Fibroblast of mammary gland (primary cell): Measurements from ENCODE around the gene CPNE6.

ENCODE experiments used
- DNase-seq: peaks from one replicate; pipeline ENCODE4 v3.0.0-alpha.2; 2010; ENCODE audit warnings: low read depth
- H3K4me3 ChIP-seq: 2 replicates; pipeline ENCODE4 v1.5.1; 2011; ENCODE audit warnings: low read depth, mild to moderate bottlenecking, low read length, moderate library complexity; ENCODE audit not compliant: control insufficient read depth
- TF ChIP-seq, protein P1 (sequence below): conservative IDR thresholded peaks from 2 replicates; pipeline ENCODE4 v1.5.1; 2011; ENCODE audit warnings: low read depth, low read length, inconsistent platforms; ENCODE audit not compliant: control insufficient read depth, insufficient read depth

The CPNE6 gene

DNA sequence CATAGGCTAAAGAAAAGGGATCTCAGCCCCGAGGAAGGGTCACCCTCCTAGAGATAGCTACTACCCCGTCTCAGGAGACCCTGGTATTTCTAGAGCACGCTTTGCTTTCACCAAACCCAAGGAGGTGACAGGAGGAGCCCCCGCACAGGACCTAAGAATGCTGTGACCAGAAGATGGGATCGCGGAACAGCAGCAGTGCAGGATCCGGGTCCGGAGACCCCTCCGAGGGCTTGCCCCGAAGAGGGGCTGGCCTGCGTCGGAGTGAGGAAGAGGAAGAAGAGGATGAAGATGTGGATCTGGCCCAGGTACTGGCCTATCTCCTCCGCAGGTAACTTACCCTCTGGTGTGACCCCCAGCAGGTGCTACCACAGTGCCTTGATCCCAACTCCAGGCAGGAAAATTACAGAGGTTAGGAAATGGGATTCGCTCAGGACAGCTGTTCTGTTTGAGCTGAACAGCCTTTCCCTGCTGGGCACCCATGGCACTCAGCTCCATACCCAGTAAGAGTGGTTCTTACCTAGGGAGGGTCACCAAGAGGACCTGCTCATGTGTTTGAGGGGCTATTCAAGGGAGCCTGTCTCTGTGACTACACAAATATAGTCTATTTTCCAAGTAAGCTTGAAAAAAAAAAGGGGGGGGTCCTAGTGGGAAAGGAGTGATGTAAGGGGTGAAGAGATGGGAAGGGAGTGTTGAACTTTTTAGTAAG, 44.2 kb downstream of the CPNE6 start:
- TF ChIP-seq, protein P1, sequence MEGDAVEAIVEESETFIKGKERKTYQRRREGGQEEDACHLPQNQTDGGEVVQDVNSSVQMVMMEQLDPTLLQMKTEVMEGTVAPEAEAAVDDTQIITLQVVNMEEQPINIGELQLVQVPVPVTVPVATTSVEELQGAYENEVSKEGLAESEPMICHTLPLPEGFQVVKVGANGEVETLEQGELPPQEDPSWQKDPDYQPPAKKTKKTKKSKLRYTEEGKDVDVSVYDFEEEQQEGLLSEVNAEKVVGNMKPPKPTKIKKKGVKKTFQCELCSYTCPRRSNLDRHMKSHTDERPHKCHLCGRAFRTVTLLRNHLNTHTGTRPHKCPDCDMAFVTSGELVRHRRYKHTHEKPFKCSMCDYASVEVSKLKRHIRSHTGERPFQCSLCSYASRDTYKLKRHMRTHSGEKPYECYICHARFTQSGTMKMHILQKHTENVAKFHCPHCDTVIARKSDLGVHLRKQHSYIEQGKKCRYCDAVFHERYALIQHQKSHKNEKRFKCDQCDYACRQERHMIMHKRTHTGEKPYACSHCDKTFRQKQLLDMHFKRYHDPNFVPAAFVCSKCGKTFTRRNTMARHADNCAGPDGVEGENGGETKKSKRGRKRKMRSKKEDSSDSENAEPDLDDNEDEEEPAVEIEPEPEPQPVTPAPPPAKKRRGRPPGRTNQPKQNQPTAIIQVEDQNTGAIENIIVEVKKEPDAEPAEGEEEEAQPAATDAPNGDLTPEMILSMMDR: no peak
- H3K4me3 ChIP-seq: peak overlapping the region; percentile 89
- no peak for DNase-seq

DNA sequence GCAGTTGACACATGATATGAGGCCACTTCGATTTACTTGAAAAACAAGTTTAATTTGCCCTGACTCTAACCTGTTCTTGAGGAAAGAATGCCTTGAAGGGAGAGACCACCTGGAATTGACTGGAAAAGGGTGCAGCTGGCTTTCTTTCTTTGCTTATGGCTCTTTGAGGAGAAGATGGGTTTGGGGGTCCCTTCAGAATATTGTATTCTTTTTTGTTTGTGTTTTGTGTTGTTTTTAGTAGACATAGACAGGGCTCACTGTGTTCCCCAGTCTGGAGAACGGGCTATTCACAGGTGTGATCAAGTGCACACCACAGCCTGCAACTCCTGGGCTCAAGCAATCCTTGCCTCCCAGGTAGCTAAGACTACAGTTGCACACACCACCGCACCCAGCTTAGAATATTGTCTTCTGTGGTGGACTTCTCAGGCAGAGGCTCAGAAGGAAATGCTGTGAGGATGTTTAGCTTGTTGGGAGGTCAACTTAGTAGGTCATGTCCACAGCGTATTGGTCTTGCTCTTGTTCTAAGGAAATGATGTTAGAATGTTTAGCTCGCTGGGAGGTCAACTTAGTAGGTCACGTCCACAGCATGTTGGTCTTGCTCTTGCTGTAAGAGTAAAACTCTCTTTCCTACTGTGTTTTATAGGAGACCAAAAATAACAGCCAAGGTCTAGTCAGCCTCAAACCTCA, 44.9 kb downstream of the CPNE6 start:
- DNase-seq: no peak
- no peak overlapping the region for H3K4me3 ChIP-seq
- TF ChIP-seq, protein P1: no peak

DNA sequence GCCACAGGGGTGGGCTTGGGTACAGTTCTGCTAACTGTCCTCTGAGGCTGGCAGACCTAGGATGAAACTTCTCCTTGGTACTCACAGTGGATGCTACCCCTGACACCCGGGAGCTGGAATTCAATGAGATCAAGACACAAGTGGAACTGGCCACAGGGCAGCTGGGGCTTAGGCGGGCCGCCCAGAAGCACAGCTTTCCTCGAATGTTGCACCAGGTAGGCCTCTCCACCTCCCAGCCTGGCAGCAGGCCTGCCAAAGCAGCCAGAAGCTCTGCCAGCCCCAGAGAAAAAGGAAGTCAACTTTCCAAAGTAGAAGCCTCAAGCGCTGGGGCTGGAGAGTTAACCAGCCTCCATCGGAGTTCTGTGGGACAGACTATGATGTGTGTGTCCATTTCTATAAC, 45.8 kb downstream of the CPNE6 start:
- TF ChIP-seq, protein P1: no peak
- no peak for DNase-seq
- no peak overlapping the region for H3K4me3 ChIP-seq

DNA sequence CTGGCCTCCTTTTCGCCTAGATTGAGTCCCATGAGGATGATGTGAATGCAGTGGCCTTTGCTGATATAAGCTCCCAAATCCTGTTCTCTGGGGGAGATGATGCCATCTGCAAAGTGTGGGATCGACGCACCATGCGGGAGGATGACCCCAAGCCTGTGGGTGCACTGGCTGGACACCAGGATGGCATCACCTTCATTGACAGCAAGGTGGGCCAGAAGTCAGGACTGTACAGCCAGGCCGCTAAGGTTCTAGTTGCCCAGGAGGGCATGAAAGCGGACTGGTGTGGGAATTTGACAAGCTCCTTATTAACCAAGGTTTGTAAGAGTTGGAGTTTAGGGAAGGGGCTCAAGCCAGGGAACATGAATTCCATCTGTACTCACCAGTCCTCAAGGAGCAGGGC, 48.3 kb downstream of the CPNE6 start:
- TF ChIP-seq, protein P1: no peak
- no peak for DNase-seq
- H3K4me3 ChIP-seq: no peak overlapping the region

DNA sequence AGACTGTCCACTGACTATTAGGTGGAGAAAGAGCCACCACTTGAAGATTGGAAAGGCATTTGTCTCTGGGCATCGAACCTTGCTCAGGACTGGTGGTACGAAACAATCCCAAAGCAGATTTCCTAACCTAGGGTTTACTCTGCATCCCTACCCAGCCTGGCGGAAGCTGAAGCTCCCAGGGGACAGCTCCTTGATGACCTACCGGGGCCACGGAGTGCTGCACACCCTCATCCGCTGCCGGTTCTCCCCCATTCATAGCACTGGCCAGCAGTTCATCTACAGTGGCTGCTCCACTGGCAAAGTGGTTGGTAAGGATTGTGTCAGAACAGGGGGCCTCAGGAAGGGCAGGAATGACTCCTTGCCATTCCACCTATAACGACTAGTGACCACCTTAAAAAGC, 49.8 kb downstream of the CPNE6 start:
- H3K4me3 ChIP-seq: no peak overlapping the region
- DNase-seq: no peak
- TF ChIP-seq, protein P1: no peak

DNA sequence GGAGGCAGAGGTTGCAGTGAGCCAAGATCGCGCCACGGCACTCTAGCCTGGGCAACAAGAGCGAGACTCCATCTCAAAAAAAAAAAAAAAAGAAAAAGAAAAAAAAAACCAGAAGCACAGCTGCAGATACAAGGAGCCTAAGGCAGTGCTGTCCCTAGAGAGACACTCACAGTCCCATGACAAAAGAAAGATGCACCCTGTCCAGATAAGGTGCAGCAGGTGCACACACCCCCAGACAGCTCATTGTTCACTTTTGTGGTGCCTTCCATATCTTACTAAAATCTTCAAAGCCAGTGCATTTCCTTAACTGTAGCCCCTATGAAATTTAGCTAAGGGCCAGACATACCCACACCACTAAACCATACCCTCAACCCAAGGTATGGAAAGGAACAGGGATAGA, 51.1 kb downstream of the CPNE6 start:
- H3K4me3 ChIP-seq: no peak overlapping the region

More for the DNA sequence above, 51.1 kb downstream of the CPNE6 start:
- no peak for DNase-seq
- TF ChIP-seq, protein P1: no peak
